DOHH2 (cell line): Measurements from ENCODE around the gene SIGLEC9.
"Not testable (repeated sequence)": the region's sequence is repeated elsewhere in the genome, so short reads cannot be mapped to it uniquely, and the experiment has no call there.

Experiments
- H3F3A ChIP-seq: fragments of 200-600 bp; sonication (generic), shearing (Covaris generic); 2 replicates; pipeline ENCODE4 v1.6.0; 2016; ENCODE audit warnings: antibody characterized with exemption, mild to moderate bottlenecking; ENCODE audit not compliant: control insufficient read depth, insufficient read depth
- H3K27ac ChIP-seq: fragments of 200-600 bp; sonication (generic); 2 replicates; pipeline ENCODE4 v1.5.1; 2014; ENCODE audit warnings: low read depth, mild to moderate bottlenecking, low read length, moderate library complexity
- H3K27me3 ChIP-seq: fragments of 200-600 bp; sonication (generic); 2 replicates; pipeline ENCODE4 v1.6.1; 2014; ENCODE audit warnings: mild to moderate bottlenecking, low read length, mixed read lengths; ENCODE audit not compliant: control insufficient read depth
- H3K36me3 ChIP-seq: fragments of 200-600 bp; sonication (generic); 2 replicates; pipeline ENCODE4 v1.6.1; 2014; ENCODE audit warnings: mild to moderate bottlenecking, low read length, moderate library complexity, mixed read lengths; ENCODE audit not compliant: control insufficient read depth
- H3K4me1 ChIP-seq: fragments of 200-600 bp; sonication (generic); 2 replicates; pipeline ENCODE4 v1.6.1; 2014; ENCODE audit warnings: mild to moderate bottlenecking, low read length, mixed read lengths; ENCODE audit not compliant: control insufficient read depth
- H3K4me2 ChIP-seq: fragments of 200-600 bp; sonication (generic); 2 replicates; pipeline ENCODE4 v1.6.0; 2014; ENCODE audit warnings: mild to moderate bottlenecking, low read length, moderate library complexity
- H3K4me3 ChIP-seq: fragments of 200-600 bp; sonication (generic); 2 replicates; pipeline ENCODE4 v1.5.1; 2014; ENCODE audit warnings: mild to moderate bottlenecking, low read length, mixed read lengths
- H3K79me2 ChIP-seq: fragments of 200-600 bp; sonication (generic); 2 replicates; pipeline ENCODE4 v1.6.1; 2014; ENCODE audit warnings: mild to moderate bottlenecking, low read length, mixed read lengths; ENCODE audit not compliant: control insufficient read depth
- H3K9me2 ChIP-seq: fragments of 200-600 bp; sonication (generic); replicated peaks from 2 replicates; pipeline ENCODE4 v1.6.1; 2014; ENCODE audit warnings: mild to moderate bottlenecking, low read length, mixed read lengths; ENCODE audit not compliant: control insufficient read depth
- H3K9me3 ChIP-seq: fragments of 200-600 bp; sonication (generic); 2 replicates; pipeline ENCODE4 v1.6.1; 2014; ENCODE audit warnings: antibody characterized with exemption, low read length, mixed read lengths; ENCODE audit not compliant: control insufficient read depth, insufficient read depth
- H4K20me1 ChIP-seq: fragments of 200-600 bp; sonication (generic); 2 replicates; pipeline ENCODE4 v1.6.0; 2014; ENCODE audit warnings: low read depth, mild to moderate bottlenecking, antibody characterized with exemption, low read length, moderate library complexity; ENCODE audit not compliant: control insufficient read depth, insufficient read depth
- EZH2phosphoT487 ChIP-seq: fragments of 200-600 bp; sonication (generic); IDR thresholded peaks from 2 replicates; pipeline ENCODE4 v1.6.1; 2017; ENCODE audit warnings: borderline replicate concordance, mild to moderate bottlenecking, antibody characterized with exemption, low read length, moderate library complexity, mixed read lengths
- TF ChIP-seq, protein P1 (sequence below): fragments of 200-600 bp; sonication (generic); IDR thresholded peaks from one replicate; pipeline ENCODE4 v1.5.1; 2014; ENCODE audit warnings: antibody characterized with exemption, mild to moderate bottlenecking, low read depth, low read length; ENCODE audit not compliant: poor library complexity, severe bottlenecking

Gene SIGLEC9

GRCh38 chr19:51166846-51167490 is 42.3 kb downstream of the SIGLEC9 start:
- Histone ChIP-seq H3K9me2 (no peaks in the 10 kb centered on the region), H3K36me3 (no peaks in the 10 kb centered on the region), H3K27me3 (peaks cover 31% of the 10 kb centered on the region), H3K9me3 (no peaks in the 10 kb centered on the region), H3K79me2 (no peaks in the 10 kb centered on the region), H3K4me3 (no peak overlapping the region), H4K20me1 (no peaks in the 10 kb centered on the region), H3F3A (no peaks in the 10 kb centered on the region), H3K4me1 (peaks cover 9% of the 10 kb centered on the region), H3K27ac (no peak overlapping the region), H3K4me2 (peak overlapping the region; percentile 2; the same call in 1 of the 2 replicates)
- TF ChIP-seq, protein P1, sequence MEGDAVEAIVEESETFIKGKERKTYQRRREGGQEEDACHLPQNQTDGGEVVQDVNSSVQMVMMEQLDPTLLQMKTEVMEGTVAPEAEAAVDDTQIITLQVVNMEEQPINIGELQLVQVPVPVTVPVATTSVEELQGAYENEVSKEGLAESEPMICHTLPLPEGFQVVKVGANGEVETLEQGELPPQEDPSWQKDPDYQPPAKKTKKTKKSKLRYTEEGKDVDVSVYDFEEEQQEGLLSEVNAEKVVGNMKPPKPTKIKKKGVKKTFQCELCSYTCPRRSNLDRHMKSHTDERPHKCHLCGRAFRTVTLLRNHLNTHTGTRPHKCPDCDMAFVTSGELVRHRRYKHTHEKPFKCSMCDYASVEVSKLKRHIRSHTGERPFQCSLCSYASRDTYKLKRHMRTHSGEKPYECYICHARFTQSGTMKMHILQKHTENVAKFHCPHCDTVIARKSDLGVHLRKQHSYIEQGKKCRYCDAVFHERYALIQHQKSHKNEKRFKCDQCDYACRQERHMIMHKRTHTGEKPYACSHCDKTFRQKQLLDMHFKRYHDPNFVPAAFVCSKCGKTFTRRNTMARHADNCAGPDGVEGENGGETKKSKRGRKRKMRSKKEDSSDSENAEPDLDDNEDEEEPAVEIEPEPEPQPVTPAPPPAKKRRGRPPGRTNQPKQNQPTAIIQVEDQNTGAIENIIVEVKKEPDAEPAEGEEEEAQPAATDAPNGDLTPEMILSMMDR: no peak
- TF ChIP-seq EZH2phosphoT487: no peak

- no peak overlapping the region for H3K27ac ChIP-seq
- H3K9me3 ChIP-seq: no peaks in the 10 kb centered on the region
- no peaks in the 10 kb centered on the region for H3F3A ChIP-seq
- H3K4me3 ChIP-seq: no peak overlapping the region
- peak overlapping the region; percentile 11; the same call in 1 of the 2 replicates for H3K4me2 ChIP-seq
- no peaks in the 10 kb centered on the region for H3K36me3 ChIP-seq
- H4K20me1 ChIP-seq: no peaks in the 10 kb centered on the region
- H3K27me3 ChIP-seq: peaks cover 34% of the 10 kb centered on the region
- H3K79me2 ChIP-seq: no peaks in the 10 kb centered on the region
- peaks cover 9% of the 10 kb centered on the region for H3K4me1 ChIP-seq
- no peaks in the 10 kb centered on the region for H3K9me2 ChIP-seq
- TF ChIP-seq, protein P1: no peak
- TF ChIP-seq EZH2phosphoT487: no peak
These were observed 44.0 kb downstream of the SIGLEC9 start for GRCh38 chr19:51168564-51169282.

DNA sequence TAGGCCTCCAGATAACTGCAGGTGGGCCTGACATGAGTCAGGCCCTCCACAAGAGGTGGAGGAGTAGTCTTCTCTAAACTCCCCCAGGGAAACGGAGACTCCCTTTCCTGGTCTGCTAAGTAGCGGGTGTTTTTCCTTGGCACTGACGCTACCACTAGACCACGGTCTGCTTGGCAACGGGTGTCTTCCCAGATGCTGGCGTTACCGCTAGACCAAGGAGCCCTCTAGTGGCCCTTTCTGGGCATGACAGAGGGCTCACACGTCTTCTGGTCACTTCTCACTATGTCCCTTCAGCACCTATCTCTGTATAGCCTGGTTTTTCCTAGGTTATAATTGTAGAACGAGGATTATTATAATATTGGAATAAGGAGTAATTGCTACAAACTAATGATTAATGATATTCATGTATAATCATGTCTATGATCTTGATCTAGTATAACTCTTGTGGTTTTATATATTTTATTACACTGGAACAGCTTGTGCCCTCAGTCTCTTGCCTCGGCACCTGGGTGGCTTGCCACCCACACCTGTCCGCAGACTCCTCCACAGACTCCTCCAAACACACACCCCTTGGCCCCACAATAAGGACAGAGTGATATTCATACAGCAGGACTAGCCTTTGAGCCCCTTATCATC is 44.7 kb downstream of the SIGLEC9 start:
- not testable (repeated sequence) for H3K9me3 ChIP-seq, H3K4me3 ChIP-seq, H3F3A ChIP-seq, H3K27ac ChIP-seq, H3K36me3 ChIP-seq, H3K9me2 ChIP-seq, H4K20me1 ChIP-seq, H3K4me1 ChIP-seq, H3K79me2 ChIP-seq
- Histone ChIP-seq H3K27me3 (peaks cover 38% of the 10 kb centered on the region), H3K4me2 (peak overlapping the region; percentile 11; the same call in 1 of the 2 replicates)
- TF ChIP-seq, protein P1: peak; percentile 77
